H1 (cell line): ENCODE results near the gene CYB5R3. TPM values are rescaled to one million over a fixed set of nuclear protein-coding genes. Genes with fewer than 3 reads are reported as not detected.

ENCODE experiments used
- CTCF ChIA-PET: fragments of 300-600 bp; sonication (Branson Sonifier 250); formaldehyde crosslinking; loops from one replicate; lab custom pipeline; 2021; ENCODE audit not compliant: partially characterized antibody; lab: Charles Lee
- POLR2A ChIA-PET: fragments of 300-600 bp; sonication (Branson Sonifier 250); formaldehyde crosslinking; loops from one replicate; lab custom pipeline; 2021; ENCODE audit warnings: inconsistent platforms; ENCODE audit not compliant: partially characterized antibody; lab: Charles Lee
- DNase-seq, 2 experiments: peaks; one replicate each; pipeline versions ENCODE4 v3.0.0 to v3.0.0-alpha.2; 2010 to 2022; ENCODE audit warnings: low spot score in 2 of 2, low read depth in 1 of 2, mixed read lengths in 1 of 2
- FAIRE-seq: peaks from 2 replicates; lab custom pipeline; 2011; peaks lifted over from hg19 to GRCh38; lab: Jason Lieb, UNC
- H2AFZ ChIP-seq: 2 replicates; pipeline ENCODE4 v1.8.1; 2012; ENCODE audit warnings: low read length, inconsistent platforms
- H2AK5ac ChIP-seq: 2 replicates; pipeline ENCODE4 v1.6.1; 2013; ENCODE audit warnings: low read depth, low read length
- H2BK120ac ChIP-seq: replicated peaks from 2 replicates; pipeline ENCODE3; 2013; ENCODE audit warnings: low read depth, low read length, inconsistent platforms
- H2BK12ac ChIP-seq: 2 replicates; pipeline ENCODE4 v1.6.1; 2013; ENCODE audit warnings: low read depth, low read length
- H2BK15ac ChIP-seq: 2 replicates; pipeline ENCODE4 v1.6.1; 2013; ENCODE audit warnings: low read length
- H2BK20ac ChIP-seq: 2 replicates; pipeline ENCODE4 v1.6.1; 2013; ENCODE audit warnings: low read length
- H2BK5ac ChIP-seq: 2 replicates; pipeline ENCODE4 v1.6.1; 2013; ENCODE audit warnings: low read depth, low read length
- H3K14ac ChIP-seq: 2 replicates; pipeline ENCODE4 v1.6.1; 2013; ENCODE audit warnings: inconsistent platforms; ENCODE audit not compliant: insufficient read length
- H3K18ac ChIP-seq: 2 replicates; pipeline ENCODE4 v1.6.1; 2013; ENCODE audit warnings: low read length; ENCODE audit errors: extremely low read depth
- H3K23ac ChIP-seq: 2 replicates; pipeline ENCODE4 v1.6.1; 2013; ENCODE audit warnings: inconsistent platforms; ENCODE audit not compliant: insufficient read length
- H3K23me2 ChIP-seq: 2 replicates; pipeline ENCODE4 v1.6.1; 2013; ENCODE audit warnings: low read depth, low read length
- H3K27ac ChIP-seq: 2 replicates; pipeline ENCODE4 v1.6.1; 2011; ENCODE audit warnings: low read depth, low read length, inconsistent platforms
- H3K27me3 ChIP-seq, 4 experiments: replicated peaks in 1 of 4; 1 replicate in 1 of 4; 2 replicates in 3 of 4; pipeline versions ENCODE4 v1.6.1 to v1.8.1; 2011 to 2013; ENCODE audit warnings: low read length in 3 of 4, mild to moderate bottlenecking in 3 of 4, inconsistent platforms in 2 of 4, mixed read lengths in 2 of 4, moderate library complexity in 1 of 4; ENCODE audit not compliant: control insufficient read depth in 3 of 4, insufficient read depth in 3 of 4; ENCODE audit errors: extremely low read depth in 1 of 4
- H3K36me3 ChIP-seq, 4 experiments: 2 replicates each; pipeline versions ENCODE4 v1.6.1 to v1.8.1; 2011 to 2013; ENCODE audit warnings: mild to moderate bottlenecking in 4 of 4, low read length in 3 of 4, moderate library complexity in 2 of 4, control low read depth in 1 of 4, inconsistent platforms in 1 of 4; ENCODE audit not compliant: insufficient read depth in 4 of 4, control insufficient read depth in 2 of 4
- H3K4ac ChIP-seq: replicated peaks from 2 replicates; pipeline ENCODE3; 2013; ENCODE audit warnings: low read length, low read depth, mixed read lengths, inconsistent platforms; ENCODE audit not compliant: insufficient read length
- H3K4me1 ChIP-seq, 4 experiments: replicated peaks in 1 of 4; 1 replicate in 1 of 4; 2 replicates in 3 of 4; pipeline versions ENCODE4 v1.6.1 to v1.8.1; 2011 to 2013; ENCODE audit warnings: low read length in 3 of 4, inconsistent platforms in 2 of 4, mixed read lengths in 1 of 4; ENCODE audit not compliant: insufficient read depth in 4 of 4, control insufficient read depth in 3 of 4
- H3K4me2 ChIP-seq, 2 experiments: 2 replicates each; pipeline versions ENCODE4 v1.6.1 to v1.8.1; 2011 to 2013; ENCODE audit warnings: low read depth in 2 of 2, low read length in 2 of 2, control low read depth in 1 of 2, inconsistent platforms in 1 of 2, mild to moderate bottlenecking in 1 of 2; ENCODE audit not compliant: insufficient read depth in 1 of 2
- H3K4me3 ChIP-seq, 4 experiments: fragments of 200-600, 300-600 bp in 1 of 4; sonication (generic), shearing (Covaris generic), sonication (Bioruptor Twin) in 1 of 4; 2 replicates each; pipeline versions ENCODE4 v1.5.1 to v1.8.1; 2011 to 2016; ENCODE audit warnings: low read length in 4 of 4, low read depth in 3 of 4, control low read depth in 2 of 4, inconsistent platforms in 2 of 4, mild to moderate bottlenecking in 2 of 4, mixed read lengths in 1 of 4, moderate library complexity in 1 of 4; ENCODE audit not compliant: insufficient read depth in 2 of 4; ENCODE audit errors: extremely low read depth in 1 of 4
- H3K56ac ChIP-seq: replicated peaks from 2 replicates; pipeline ENCODE3; 2013; ENCODE audit warnings: low read depth, mild to moderate bottlenecking, mixed read lengths, low read length, inconsistent platforms; ENCODE audit not compliant: insufficient read length
- H3K79me1 ChIP-seq: 2 replicates; pipeline ENCODE4 v1.6.1; 2013; ENCODE audit warnings: low read depth, low read length, control low read depth
- H3K79me2 ChIP-seq, 2 experiments: 2 replicates each; pipeline versions ENCODE4 v1.6.1 to v1.8.1; 2012 to 2013; ENCODE audit warnings: low read length in 2 of 2, mild to moderate bottlenecking in 2 of 2, inconsistent platforms in 1 of 2; ENCODE audit not compliant: insufficient read depth in 2 of 2, control insufficient read depth in 1 of 2
- H3K9ac ChIP-seq, 4 experiments: replicated peaks in 1 of 4; 1 replicate in 1 of 4; 2 replicates in 3 of 4; pipeline versions ENCODE4 v1.6.1 to v1.8.1; 2011 to 2013; ENCODE audit warnings: low read depth in 3 of 4, low read length in 3 of 4, control low read depth in 2 of 4, mild to moderate bottlenecking in 2 of 4, moderate library complexity in 2 of 4, inconsistent platforms in 1 of 4; ENCODE audit errors: extremely low read depth in 1 of 4
- H3K9me3 ChIP-seq, 2 experiments: 2 replicates each; pipeline versions ENCODE4 v1.6.1 to v1.8.1; 2012 to 2013; ENCODE audit warnings: mild to moderate bottlenecking in 2 of 2, moderate library complexity in 2 of 2, control low read depth in 1 of 2, inconsistent platforms in 1 of 2, low read depth in 1 of 2, low read length in 1 of 2, mixed read lengths in 1 of 2; ENCODE audit not compliant: insufficient read depth in 2 of 2
- H4K20me1 ChIP-seq, 2 experiments: replicated peaks in 1 of 2; 2 replicates each; pipeline versions ENCODE3 to v1.8.1; 2011 to 2013; ENCODE audit warnings: inconsistent platforms in 2 of 2, low read length in 2 of 2, mild to moderate bottlenecking in 1 of 2; ENCODE audit not compliant: insufficient read depth in 2 of 2, control insufficient read depth in 1 of 2
- H4K5ac ChIP-seq: 2 replicates; pipeline ENCODE4 v1.6.1; 2013; ENCODE audit warnings: low read length, low read depth, mixed read lengths, inconsistent platforms; ENCODE audit not compliant: insufficient read length
- H4K8ac ChIP-seq: 2 replicates; pipeline ENCODE4 v1.8.0; 2013; ENCODE audit warnings: mild to moderate bottlenecking, moderate library complexity, low read length, inconsistent platforms; ENCODE audit not compliant: insufficient read depth; ENCODE audit errors: extremely low read depth
- H4K91ac ChIP-seq: replicated peaks from 2 replicates; pipeline ENCODE3; 2013; ENCODE audit warnings: low read length, mixed read lengths, inconsistent platforms; ENCODE audit not compliant: insufficient read length
- CEBPB ChIP-seq: IDR thresholded peaks from 2 replicates; pipeline ENCODE4 v1.6.1; 2012; ENCODE audit warnings: low read depth, low read length
- HDAC6 ChIP-seq: IDR thresholded peaks from one replicate; pipeline ENCODE4 v1.7.1; 2012; ENCODE audit warnings: low read depth, mild to moderate bottlenecking, inconsistent platforms, low read length, moderate library complexity
- SUZ12 ChIP-seq: fragments of 200-600 bp; sonication (generic); IDR thresholded peaks from 2 replicates; pipeline ENCODE4 v1.6.1; 2012; ENCODE audit warnings: mild to moderate bottlenecking, inconsistent platforms, low read length, moderate library complexity, mixed read lengths
- WGBS, 2 experiments: shearing (Covaris generic) in 1 of 2; methylation state at CpG; one replicate each; pipeline versions ENCODE4 v1.1.6 to v1.1.7; 2013 to 2015; ENCODE audit warnings: low lambda C conversion rate in 2 of 2, mixed read lengths in 2 of 2, inconsistent platforms in 1 of 2, low coverage in 1 of 2, missing lambda C conversion rate in 1 of 2; ENCODE audit not compliant: insufficient replicate concordance in 2 of 2, insufficient coverage in 1 of 2, insufficient read length in 1 of 2; ENCODE audit errors: extremely low coverage in 1 of 2, missing lambda C conversion rate in 1 of 2; 5-methylcytosine and 5-hydroxymethylcytosine counted together
- polyA plus RNA-seq, 7 experiments: library from polyadenylated mRNA; depleted of rRNA in 3 of 7; stranded (reverse) in 5 of 7; unstranded in 2 of 7; fragments of >200 nt in 5 of 7; fragments of 200-250 nt in 2 of 7; gene quantifications; 1 replicate in 5 of 7; 2 replicates in 1 of 7; 4 replicates in 1 of 7; pipeline versions ENCODE4 v1.2.1 to v1.2.3, GENCODE V29; 2011 to 2013; ENCODE audit warnings: missing spikeins in 2 of 7, mixed read lengths in 2 of 7
- total RNA-seq: library from RNA; stranded (reverse); fragmentation: NEBNext Ultra II Directional; extraction: Animal tissue kit (Norgen Biotek cat#: 25700); gene quantifications from 2 replicates; pipeline ENCODE4 v1.2.1, GENCODE V29; 2021

Gene CYB5R3
- total and polyA plus RNA-seq, 2 of the 8 experiments (the other 6 are each of a cell fraction or from before 2014, with no cell fraction given), result 75.3 to 113 TPM

- no peaks in the 10 kb centered on the region for H3K9me3 ChIP-seq
- no peak overlapping the region for H4K5ac ChIP-seq
- H4K8ac ChIP-seq, result no peak overlapping the region
- H3K4me3 ChIP-seq, result no peak overlapping the region
- H3K9ac ChIP-seq, result no peak overlapping the region
- no peak overlapping the region for H3K4me2 ChIP-seq
- peaks cover 0 to 3% (median 1%) of the 10 kb centered on the region in 4 experiments; a peak in 2 of 7 replicates for H3K4me1 ChIP-seq
- no peak overlapping the region for H3K4ac ChIP-seq
- no peak overlapping the region for H3K27ac ChIP-seq
- no peak overlapping the region for H2BK120ac ChIP-seq
- no peak overlapping the region for H2AFZ ChIP-seq
- H2BK20ac ChIP-seq, result no peak overlapping the region
- no peak overlapping the region for H2BK5ac ChIP-seq
- H2BK12ac ChIP-seq, result no peak overlapping the region
- no peak overlapping the region for H3K18ac ChIP-seq
- H3K79me2 ChIP-seq, result peaks cover 0 to 2% of the 10 kb centered on the region in 2 experiments; a peak in 1 of 4 replicates
- no peak for TF ChIP-seq CEBPB
- no peak for TF ChIP-seq HDAC6
- no peak for TF ChIP-seq SUZ12
- DNase-seq (no peak), FAIRE-seq (no peak)
- H4K91ac ChIP-seq, result no peak overlapping the region
- ChIA-PET CTCF (interaction anchor here (1.0 to 5.6 kb wide), 6 partner anchors 10 to 231 kb away, joined by 3 to 33 read pairs (median 4); no protein-coding TSS in a partner anchor), POLR2A (interaction anchor here (1.2 to 4.0 kb wide), 4 partner anchors 12 to 21 kb away, joined by 3 to 24 read pairs (median 4); partner anchors contain the start of gene POLDIP3)
- H3K36me3 ChIP-seq, result peaks cover 0 to 10% (median 3%) of the 10 kb centered on the region in 4 experiments; a peak in 4 of 8 replicates
- no peak overlapping the region for H3K23ac ChIP-seq
- H3K56ac ChIP-seq, result no peak overlapping the region
- no peak overlapping the region for H2BK15ac ChIP-seq
- 92% methylated on average over 17 of the region's 17 CpGs; no CpG with 5 or more reads in 1 of the 2 experiments for WGBS, 2 experiments
- H3K79me1 ChIP-seq, result no peaks in the 10 kb centered on the region; the same call in 1 of the 2 replicates
- H3K23me2 ChIP-seq, result no peaks in the 10 kb centered on the region
- H2AK5ac ChIP-seq, result no peak overlapping the region
- no peaks in the 10 kb centered on the region for H3K27me3 ChIP-seq
- peaks cover 0 to 9% of the 10 kb centered on the region in 2 experiments for H4K20me1 ChIP-seq
- H3K14ac ChIP-seq, result no peak overlapping the region
Observed at GRCh38 chr22:42636506-42636905, 12.7 kb downstream of the CYB5R3 start.
